ENCODE data around the gene RD3L.

Gene RD3L

DNA sequence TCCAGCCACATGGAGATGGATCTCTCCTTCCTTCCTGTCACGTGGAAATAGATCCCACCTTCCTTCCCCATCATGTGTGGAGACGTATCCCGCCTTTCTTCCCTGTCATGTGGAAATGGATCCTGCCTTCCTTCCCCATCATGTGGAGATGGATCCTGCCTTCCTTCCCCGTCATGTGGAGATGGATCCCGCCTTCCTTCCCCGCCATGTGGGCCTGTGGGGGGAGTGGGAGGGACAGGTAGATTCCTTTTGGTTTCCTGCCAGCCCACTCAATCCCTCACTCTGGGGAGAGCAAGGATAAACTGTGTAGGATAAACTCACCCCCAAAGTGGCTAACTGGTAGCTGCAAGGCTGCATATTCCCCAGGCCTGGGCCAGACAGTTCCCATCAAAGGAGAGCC, 45.8 kb downstream of the RD3L start:
- DNase-seq (ENCODE audit: low read depth, low spot score): no peak

- DNase-seq (ENCODE audit: low read depth, low spot score): no peak
Observed at GRCh38 chr14:103894723-103895059, 47.6 kb downstream of the RD3L start.

GRCh38 chr14:103894034-103894722, 48.2 kb downstream of the RD3L start:
- DNase-seq (ENCODE audit: low read depth, low spot score): no peak

- no peak for DNase-seq (ENCODE audit: low read depth, low spot score)
Observed at GRCh38 chr14:103892247-103892646, 50.1 kb downstream of the RD3L start.

DNA sequence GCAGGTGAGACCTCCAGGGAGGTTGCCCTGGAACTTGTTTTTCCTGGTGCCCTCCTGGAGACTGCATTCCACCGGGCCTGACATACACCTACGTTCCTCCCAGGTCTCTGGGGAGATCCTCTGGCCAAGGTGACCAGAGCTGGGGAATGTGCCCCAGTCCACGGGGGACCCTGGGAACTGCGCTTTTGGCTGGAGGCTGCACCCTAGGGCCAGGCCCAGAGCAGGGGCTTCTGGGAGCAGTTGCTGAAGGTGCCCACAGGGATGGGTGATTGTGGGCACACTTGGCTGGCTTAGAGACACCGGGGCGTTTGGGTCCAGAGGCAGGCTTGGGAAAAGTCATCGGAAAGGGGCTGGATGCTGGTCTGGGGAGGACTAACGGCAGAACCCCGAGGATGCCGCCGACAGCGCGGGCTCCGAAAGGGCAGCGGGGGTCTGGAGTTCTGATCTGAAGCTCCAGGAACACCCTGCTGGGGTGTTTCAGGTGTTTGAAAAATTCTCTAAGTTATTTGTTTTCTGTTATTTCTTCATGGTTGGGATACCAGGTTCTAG, 50.6 kb downstream of the RD3L start:
- DNase-seq (ENCODE audit: low read depth, low spot score): no peak

- DNase-seq (ENCODE audit: low read depth, low spot score): no peak
Observed at GRCh38 chr14:103890821-103891666, 51.3 kb downstream of the RD3L start.

Measured in activated CD4-positive, CD25-positive, alpha-beta regulatory T cell treated with anti-CD3 and anti-CD28 coated beads, Interleukin-2, amount 50 U/mL, for 16 hours (primary cell).